Stomach (tissue), 9 donors: ENCODE data around the gene PARP3. TPM values are rescaled to one million over a fixed set of nuclear protein-coding genes. Genes with fewer than 3 reads are reported as not detected.

ENCODE experiments used
- DNase-seq, 2 donors: peaks; one replicate each; pipeline versions ENCODE4 v3.0.0 to v3.0.0-alpha.2; 2013 to 2019
- H3K27ac ChIP-seq, 5 donors: fragments of 200-600 bp in 4 of 5; sonication (generic) in 4 of 5; one replicate each; pipeline ENCODE4 v1.5.1; 2013 to 2019; ENCODE audit warnings: mild to moderate bottlenecking in 1 of 5, moderate library complexity in 1 of 5
- H3K27me3 ChIP-seq, 3 donors: fragments of 200-600 bp; sonication (generic); one replicate each; pipeline ENCODE4 v1.5.1; 2017 to 2019; ENCODE audit warnings: mixed run types in 1 of 3
- H3K36me3 ChIP-seq, 4 donors: fragments of 200-600 bp; sonication (generic); 1 replicate in 3 of 4; 2 replicates in 1 of 4; pipeline ENCODE4 v1.5.1; 2016 to 2019
- H3K4me1 ChIP-seq, 4 donors: fragments of 200-600 bp; sonication (generic); one replicate each; pipeline ENCODE4 v1.5.1; 2016 to 2019
- H3K4me3 ChIP-seq, 4 donors: fragments of 200-600 bp; sonication (generic) in 3 of 4; one replicate each; pipeline ENCODE4 v1.5.1; 2016 to 2019; ENCODE audit warnings: mild to moderate bottlenecking in 1 of 4
- H3K9me3 ChIP-seq, 4 donors: fragments of 200-600 bp; sonication (generic); one replicate each; pipeline ENCODE4 v1.5.1; 2016 to 2019
- EP300 ChIP-seq: sonication (generic); formaldehyde crosslinking; IDR thresholded peaks from one replicate; pipeline ENCODE4 v1.6.1; 2017; ENCODE audit warnings: antibody characterized with exemption
- POLR2A ChIP-seq, 4 donors: fragments of 450-650 bp; IDR thresholded peaks; one replicate each; pipeline ENCODE4 v1.6.1; 2016; ENCODE audit warnings: antibody characterized with exemption in 4 of 4, control low read depth in 2 of 4, mild to moderate bottlenecking in 1 of 4, moderate library complexity in 1 of 4
- POLR2AphosphoS5 ChIP-seq, 3 donors: sonication (generic); formaldehyde crosslinking; IDR thresholded peaks; one replicate each; pipeline ENCODE4 v1.6.1; 2016; ENCODE audit warnings: antibody characterized with exemption in 3 of 3
- WGBS, 5 donors: extraction: QIAGEN DNeasy Blood & Tissue Kit in 3 of 5; methylation state at CpG; one replicate each; pipeline versions ENCODE4 v1.1.5 to v1.1.7; 2013 to 2018; 5-methylcytosine and 5-hydroxymethylcytosine counted together
- intact Hi-C: fragments of 100-400 bp; cut with DNase I; formaldehyde crosslinking; loops from one replicate; pipeline ENCODE4 v1.15.1; 2023; ENCODE audit warnings: low total_unique reads
- polyA plus RNA-seq, 3 donors: library from polyadenylated mRNA; stranded (reverse); fragments of 200-250 nt; gene quantifications; one replicate each; pipeline ENCODE4 v1.2.3, GENCODE V29; 2013
- total RNA-seq, 5 donors: library from RNA; depleted of rRNA; stranded (reverse); fragments of >200 nt; gene quantifications; one replicate each; pipeline versions ENCODE4 v1.1.0 to v1.2.3, GENCODE V29; 2014 to 2016
- TF ChIP-seq, protein P1 (sequence below), 7 experiments: fragments of 450-650 bp in 4 of 7; fragments of 200-600 bp in 3 of 7; sonication (generic) in 3 of 7; IDR thresholded peaks; one replicate each; pipeline ENCODE4 v1.5.1; 2016 to 2019; ENCODE audit warnings: antibody characterized with exemption in 7 of 7, control low read depth in 2 of 7, mild to moderate bottlenecking in 1 of 7
- donor health status: healthy with polysubstance abuse.
- donor health status: Bipolar disorder and iron deficiency.
- donor health status: healthy.

Gene PARP3
- total and polyA plus RNA-seq, 8 donors: 10.6 to 39.7 (median 16.0) TPM

DNA sequence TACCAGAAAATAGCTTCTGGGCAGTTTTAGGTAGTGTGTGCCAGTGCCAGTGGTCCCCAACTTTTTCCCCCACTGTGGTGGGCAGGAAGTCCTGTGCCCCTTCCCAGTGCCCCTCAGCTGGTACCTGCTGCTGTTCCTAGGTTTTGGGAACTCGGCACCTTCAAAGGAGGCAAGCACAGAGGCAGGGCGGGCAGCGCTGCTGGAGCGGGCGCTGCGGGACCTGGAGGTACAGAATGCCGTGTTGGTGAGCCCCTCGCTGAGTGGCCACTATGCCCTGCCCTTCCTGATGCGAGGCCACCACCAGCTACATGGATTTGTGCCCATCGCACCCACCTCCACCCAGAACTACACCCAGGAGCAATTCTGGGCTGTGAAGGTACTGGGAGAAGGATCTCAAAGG, 38.1 kb downstream of the PARP3 start:
- Histone ChIP-seq H3K27me3 (no peaks in the 10 kb centered on the region), H3K36me3 (peaks cover 0 to 9% (median 2%) of the 10 kb centered on the region in 4 donors), H3K4me1 (peaks cover 32 to 57% (median 38%) of the 10 kb centered on the region in 4 donors), H3K4me3 (no peak overlapping the region), H3K9me3 (no peaks in the 10 kb centered on the region), H3K27ac (no peak overlapping the region)
- intact Hi-C loops: no loop called here
- WGBS, 5 donors: 80 to 98% (median 97%) methylated on average over 1 to 10 of the region's 10 CpGs
- TF ChIP-seq POLR2A (IDR thresholded peaks at IDR 0.05) (no peak), EP300 (no peak), POLR2AphosphoS5 (IDR thresholded peaks at IDR 0.05) (no peak)
- TF ChIP-seq, protein P1, sequence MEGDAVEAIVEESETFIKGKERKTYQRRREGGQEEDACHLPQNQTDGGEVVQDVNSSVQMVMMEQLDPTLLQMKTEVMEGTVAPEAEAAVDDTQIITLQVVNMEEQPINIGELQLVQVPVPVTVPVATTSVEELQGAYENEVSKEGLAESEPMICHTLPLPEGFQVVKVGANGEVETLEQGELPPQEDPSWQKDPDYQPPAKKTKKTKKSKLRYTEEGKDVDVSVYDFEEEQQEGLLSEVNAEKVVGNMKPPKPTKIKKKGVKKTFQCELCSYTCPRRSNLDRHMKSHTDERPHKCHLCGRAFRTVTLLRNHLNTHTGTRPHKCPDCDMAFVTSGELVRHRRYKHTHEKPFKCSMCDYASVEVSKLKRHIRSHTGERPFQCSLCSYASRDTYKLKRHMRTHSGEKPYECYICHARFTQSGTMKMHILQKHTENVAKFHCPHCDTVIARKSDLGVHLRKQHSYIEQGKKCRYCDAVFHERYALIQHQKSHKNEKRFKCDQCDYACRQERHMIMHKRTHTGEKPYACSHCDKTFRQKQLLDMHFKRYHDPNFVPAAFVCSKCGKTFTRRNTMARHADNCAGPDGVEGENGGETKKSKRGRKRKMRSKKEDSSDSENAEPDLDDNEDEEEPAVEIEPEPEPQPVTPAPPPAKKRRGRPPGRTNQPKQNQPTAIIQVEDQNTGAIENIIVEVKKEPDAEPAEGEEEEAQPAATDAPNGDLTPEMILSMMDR (IDR thresholded peaks at IDR 0.05): no peak
- no peak for DNase-seq

GRCh38 chr3:51982352-51982837, 40.2 kb downstream of the PARP3 start:
- Histone ChIP-seq H3K36me3 (peaks cover 0 to 9% (median 2%) of the 10 kb centered on the region in 4 donors), H3K9me3 (no peaks in the 10 kb centered on the region), H3K27me3 (no peaks in the 10 kb centered on the region), H3K4me1 (peaks cover 24 to 59% (median 36%) of the 10 kb centered on the region in 4 donors), H3K27ac (peak overlapping the region; percentile 93 to 99 (median 98)), H3K4me3 (peak overlapping the region; percentile 58 to 64 (median 63))
- intact Hi-C loops: no loop called here
- peak; percentile 66 to 91 for DNase-seq
- 2 to 7% (median 4%) methylated on average over 4 of the region's 4 CpGs for WGBS, 5 donors
- TF ChIP-seq POLR2AphosphoS5 (IDR thresholded peaks at IDR 0.05) (peak in 1 of 3 donors; percentile 5), EP300 (no peak), POLR2A (IDR thresholded peaks at IDR 0.05) (no peak)
- TF ChIP-seq, protein P1 (IDR thresholded peaks at IDR 0.05): peak in 5 of 7 experiments; percentile 24 to 68 (median 39)

- DNase-seq: peak; percentile 92 to 97
- Histone ChIP-seq H3K27me3 (no peaks in the 10 kb centered on the region), H3K27ac (peak within 1 kb of the TSS; percentile 93 to 99 (median 98)), H3K9me3 (no peaks in the 10 kb centered on the region), H3K36me3 (peaks cover 0 to 9% (median 2%) of the 10 kb centered on the region in 4 donors), H3K4me1 (peaks cover 24 to 59% (median 36%) of the 10 kb centered on the region in 4 donors), H3K4me3 (peak within 1 kb of the TSS; percentile 58 to 64 (median 63))
- TF ChIP-seq POLR2A (IDR thresholded peaks at IDR 0.05) (peak in 1 of 4 donors; percentile 15), EP300 (no peak), POLR2AphosphoS5 (IDR thresholded peaks at IDR 0.05) (peak; percentile 72 to 94 (median 80))
- 0 to 1% (median 1%) methylated on average over 38 to 68 of the region's 68 CpGs for WGBS, 5 donors
- intact Hi-C loops: no loop called here
Measured at GRCh38 chr3:51982838-51983577, 40.8 kb downstream of the PARP3 start, which contains the start of gene ACY1. Gene ACY1 (plus strand): TSS chr3:51983535. CDS start chr3:51984065, 530 bp downstream.

DNA sequence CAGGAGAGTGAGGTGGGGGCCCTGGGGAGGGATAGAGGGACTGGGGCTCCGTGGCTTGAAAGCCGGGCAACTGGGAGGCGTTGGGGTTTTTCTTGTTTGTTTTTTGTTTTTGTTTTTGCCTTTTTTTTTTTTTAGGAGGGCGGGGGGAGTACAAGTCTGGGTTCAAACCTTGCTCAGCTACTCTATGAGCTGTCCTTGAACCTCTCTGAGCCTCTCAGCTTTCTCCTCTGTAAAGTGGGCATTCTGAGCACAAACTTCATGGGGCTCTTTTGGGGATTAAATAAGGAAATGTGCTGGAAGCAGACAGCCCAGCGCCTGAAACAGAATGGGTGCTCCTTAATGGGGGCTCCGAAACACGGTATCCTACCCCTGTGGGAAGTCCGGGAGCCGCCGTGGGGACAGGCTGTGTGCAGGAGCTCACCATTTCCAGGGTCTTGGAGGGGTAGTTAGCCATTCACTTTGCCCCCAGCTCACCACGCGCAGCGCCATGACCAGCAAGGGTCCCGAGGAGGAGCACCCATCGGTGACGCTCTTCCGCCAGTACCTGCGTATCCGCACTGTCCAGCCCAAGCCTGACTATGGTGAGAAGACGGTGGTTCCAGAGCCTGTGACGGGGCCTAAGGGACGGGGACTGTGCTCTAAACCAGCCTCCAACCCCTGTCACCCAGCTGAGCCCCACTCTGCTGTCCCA, 41.6 kb downstream of the PARP3 start:
- Histone ChIP-seq H3K27me3 (no peaks in the 10 kb centered on the region), H3K4me3 (peak overlapping the region; percentile 58 to 64 (median 63)), H3K9me3 (no peaks in the 10 kb centered on the region), H3K4me1 (peaks cover 24 to 59% (median 36%) of the 10 kb centered on the region in 4 donors), H3K27ac (peak overlapping the region; percentile 93 to 99 (median 98)), H3K36me3 (peaks cover 0 to 9% (median 2%) of the 10 kb centered on the region in 4 donors)
- intact Hi-C loops: no loop called here
- TF ChIP-seq POLR2AphosphoS5 (IDR thresholded peaks at IDR 0.05): no peak
- TF ChIP-seq POLR2A (IDR thresholded peaks at IDR 0.05): peak in 1 of 4 donors; percentile 3
- TF ChIP-seq, protein P1 (IDR thresholded peaks at IDR 0.05): no peak
- DNase-seq: no peak
- whole genome bisulfite sequencing, 5 donors: 60 to 72% (median 66%) methylated on average over 17 to 22 of the region's 22 CpGs
